GM10266 (cell line): ENCODE measurements around the gene HOXD10.

ENCODE experiments used
- DNase-seq: peaks from one replicate; pipeline ENCODE4 v3.0.0; 2012; ENCODE audit errors: extremely low spot score
- CTCF ChIP-seq: IDR thresholded peaks from 2 replicates; pipeline ENCODE4 v1.5.1; 2012; ENCODE audit warnings: mild to moderate bottlenecking, low read depth; ENCODE audit not compliant: control insufficient read depth, insufficient read depth; ENCODE audit errors: missing control alignments

HOXD10 gene

GRCh38 chr2:176146645-176147044, 30.1 kb downstream of the HOXD10 start:
- no peak for TF ChIP-seq CTCF
- no peak for DNase-seq

- no peak for DNase-seq
- no peak for TF ChIP-seq CTCF
Measured at GRCh38 chr2:176147210-176147799, 30.7 kb downstream of the HOXD10 start.

- TF ChIP-seq CTCF: no peak
- no peak for DNase-seq
Measured at GRCh38 chr2:176147800-176148496, 31.4 kb downstream of the HOXD10 start.

GRCh38 chr2:176148751-176149421, 32.3 kb downstream of the HOXD10 start:
- no peak for DNase-seq
- TF ChIP-seq CTCF: no peak

- no peak for TF ChIP-seq CTCF
- DNase-seq: no peak
Measured at GRCh38 chr2:176149481-176149938, 32.9 kb downstream of the HOXD10 start.

GRCh38 chr2:176149939-176150583, 33.5 kb downstream of the HOXD10 start:
- no peak for DNase-seq
- no peak for TF ChIP-seq CTCF
